Measurements from ENCODE around the gene IDI2.

GRCh38 chr10:1045415-1045814 is 19.8 kb upstream of the IDI2 start:
- TF ChIP-seq CTCF (IDR thresholded peaks at IDR 0.05) (no peak), POLR2A (IDR thresholded peaks at IDR 0.05) (no peak)

Data from right lobe of liver (tissue), 4 donors.